Bone marrow (tissue), 2 donors: ENCODE data around the gene TMEM213.
A peak's percentile ranks its signal among the peaks of the same experiment; 100 is the strongest.

Experiments
- DNase-seq, 2 donors: peaks; one replicate each; lab custom pipeline; 2025; lab: John Stamatoyannopoulos, UW

Gene TMEM213

GRCh38 chr7:138842111-138842510, 44.3 kb downstream of the TMEM213 start:
- no peak for DNase-seq

- DNase-seq: no peak
These were observed 46.1 kb downstream of the TMEM213 start for GRCh38 chr7:138843632-138844580.

GRCh38 chr7:138845711-138846110, 47.9 kb downstream of the TMEM213 start:
- DNase-seq: no peak

GRCh38 chr7:138848056-138848980, 50.5 kb downstream of the TMEM213 start:
- DNase-seq: no peak

GRCh38 chr7:138849701-138850100, 51.9 kb downstream of the TMEM213 start:
- no peak for DNase-seq

GRCh38 chr7:138852469-138852868, 54.7 kb downstream of the TMEM213 start:
- no peak for DNase-seq

GRCh38 chr7:138853448-138853847, 55.7 kb downstream of the TMEM213 start:
- no peak for DNase-seq

GRCh38 chr7:138854115-138854645, 56.4 kb downstream of the TMEM213 start:
- no peak for DNase-seq

GRCh38 chr7:138857728-138858127, 59.9 kb downstream of the TMEM213 start:
- no peak for DNase-seq

GRCh38 chr7:138861051-138861450, 63.3 kb downstream of the TMEM213 start:
- DNase-seq: no peak

- DNase-seq: no peak
These were observed 66.1 kb downstream of the TMEM213 start for GRCh38 chr7:138863931-138864330.

GRCh38 chr7:138864667-138865066, 66.9 kb downstream of the TMEM213 start:
- DNase-seq: no peak

- DNase-seq: peak in 1 of 2 donors; percentile 50
These were observed 68.0 kb downstream of the TMEM213 start for GRCh38 chr7:138865843-138866242.

- no peak for DNase-seq
These were observed 68.6 kb downstream of the TMEM213 start for GRCh38 chr7:138866353-138866752.

- DNase-seq: no peak
These were observed 70.0 kb downstream of the TMEM213 start for GRCh38 chr7:138867744-138868143.

GRCh38 chr7:138868711-138869110, 70.9 kb downstream of the TMEM213 start:
- no peak for DNase-seq

GRCh38 chr7:138869353-138869752, 71.6 kb downstream of the TMEM213 start:
- DNase-seq: no peak

- DNase-seq: no peak
These were observed 73.4 kb downstream of the TMEM213 start for GRCh38 chr7:138871065-138871813.

- no peak for DNase-seq
These were observed 74.0 kb downstream of the TMEM213 start for GRCh38 chr7:138871814-138872090.

- DNase-seq: no peak
These were observed 74.8 kb downstream of the TMEM213 start for GRCh38 chr7:138872576-138872975.

- DNase-seq: no peak
These were observed 75.6 kb downstream of the TMEM213 start for GRCh38 chr7:138873220-138873892.
